Esophagus muscularis mucosa (tissue), 4 donors: ENCODE data around the gene LDHD. TPM values are rescaled to one million over a fixed set of nuclear protein-coding genes. Genes with fewer than 3 reads are reported as not detected.
"Not testable (repeated sequence)": the region's sequence is repeated elsewhere in the genome, so short reads cannot be mapped to it uniquely, and the experiment has no call there.

Experiments used
- DNase-seq: peaks from one replicate; pipeline ENCODE4 v3.0.0-alpha.2; 2017; ENCODE audit errors: extremely low spot score
- H3K27ac ChIP-seq, 4 donors: fragments of 200-600 bp; sonication (generic); replicated peaks in 1 of 4; 1 replicate in 3 of 4; 2 replicates in 1 of 4; pipeline ENCODE4 v1.5.1; 2016 to 2019; ENCODE audit warnings: mild to moderate bottlenecking in 1 of 4
- H3K27me3 ChIP-seq, 4 donors: fragments of 200-600 bp; sonication (generic); one replicate each; pipeline versions ENCODE4 v1.5.1 to v1.6.0; 2016 to 2019
- H3K36me3 ChIP-seq, 4 donors: fragments of 200-600 bp; sonication (generic); one replicate each; pipeline ENCODE4 v1.5.1; 2016 to 2019
- H3K4me1 ChIP-seq, 4 donors: fragments of 200-600 bp; sonication (generic); one replicate each; pipeline ENCODE4 v1.5.1; 2016 to 2019
- H3K4me3 ChIP-seq, 4 donors: fragments of 200-600 bp; sonication (generic); 1 replicate in 2 of 4; 2 replicates in 2 of 4; pipeline ENCODE4 v1.5.1; 2016 to 2019; ENCODE audit warnings: mild to moderate bottlenecking in 4 of 4, moderate library complexity in 1 of 4
- H3K9me3 ChIP-seq, 4 donors: fragments of 200-600 bp; sonication (generic); 1 replicate in 3 of 4; 2 replicates in 1 of 4; pipeline ENCODE4 v1.5.1; 2016 to 2019
- CTCF ChIP-seq, 3 experiments: fragments of 200-600 bp in 2 of 3; fragments of 450-650 bp in 1 of 3; sonication (generic) in 2 of 3; IDR thresholded peaks; one replicate each; pipeline ENCODE4 v1.5.1; 2017 to 2019; ENCODE audit warnings: antibody characterized with exemption in 3 of 3, mild to moderate bottlenecking in 2 of 3, moderate library complexity in 1 of 3
- EP300 ChIP-seq: sonication (generic); formaldehyde crosslinking; IDR thresholded peaks from one replicate; pipeline ENCODE4 v1.6.1; 2017; ENCODE audit warnings: antibody characterized with exemption
- POLR2A ChIP-seq: fragments of 450-650 bp; IDR thresholded peaks from one replicate; pipeline ENCODE4 v1.6.1; 2017; ENCODE audit warnings: antibody characterized with exemption, moderate library complexity, mild to moderate bottlenecking, low read depth
- POLR2AphosphoS5 ChIP-seq, 2 donors: sonication (generic); formaldehyde crosslinking; IDR thresholded peaks; one replicate each; pipeline ENCODE4 v1.6.1; 2017; ENCODE audit warnings: antibody characterized with exemption in 2 of 2
- WGBS: methylation state at CpG from one replicate; pipeline ENCODE4 v1.1.5; 2018; 5-methylcytosine and 5-hydroxymethylcytosine counted together
- intact Hi-C: fragments of 100-400 bp; cut with DNase I; formaldehyde crosslinking; loops from one replicate; pipeline ENCODE4 v1.15.1; 2023
- total RNA-seq, 4 donors: library from RNA; depleted of rRNA; stranded (reverse); fragments of >200 nt; gene quantifications; one replicate each; pipeline versions ENCODE4 v1.1.0 to v1.2.1, GENCODE V29; 2016

The LDHD gene
- total RNA-seq, 4 donors from 2014 or later, result 6.7 to 13.2 (median 8.7) TPM

GRCh38 chr16:75095204-75095621, 21.4 kb downstream of the LDHD start:
- no peak for DNase-seq
- Histone ChIP-seq H3K27ac (no peak overlapping the region), H3K27me3 (no peaks in the 10 kb centered on the region), H3K4me3 (no peak overlapping the region), H3K9me3 (no peaks in the 10 kb centered on the region), H3K36me3 (peaks cover 0 to 24% (median 18%) of the 10 kb centered on the region in 4 donors), H3K4me1 (peaks cover 25 to 64% (median 42%) of the 10 kb centered on the region in 4 donors)
- TF ChIP-seq CTCF (IDR thresholded peaks at IDR 0.05) (no peak), POLR2AphosphoS5 (IDR thresholded peaks at IDR 0.05) (no peak), POLR2A (no peak), EP300 (no peak)
- WGBS, result 85% methylated on average over 11 of the region's 14 CpGs
- intact Hi-C loops, result no loop called here

DNA sequence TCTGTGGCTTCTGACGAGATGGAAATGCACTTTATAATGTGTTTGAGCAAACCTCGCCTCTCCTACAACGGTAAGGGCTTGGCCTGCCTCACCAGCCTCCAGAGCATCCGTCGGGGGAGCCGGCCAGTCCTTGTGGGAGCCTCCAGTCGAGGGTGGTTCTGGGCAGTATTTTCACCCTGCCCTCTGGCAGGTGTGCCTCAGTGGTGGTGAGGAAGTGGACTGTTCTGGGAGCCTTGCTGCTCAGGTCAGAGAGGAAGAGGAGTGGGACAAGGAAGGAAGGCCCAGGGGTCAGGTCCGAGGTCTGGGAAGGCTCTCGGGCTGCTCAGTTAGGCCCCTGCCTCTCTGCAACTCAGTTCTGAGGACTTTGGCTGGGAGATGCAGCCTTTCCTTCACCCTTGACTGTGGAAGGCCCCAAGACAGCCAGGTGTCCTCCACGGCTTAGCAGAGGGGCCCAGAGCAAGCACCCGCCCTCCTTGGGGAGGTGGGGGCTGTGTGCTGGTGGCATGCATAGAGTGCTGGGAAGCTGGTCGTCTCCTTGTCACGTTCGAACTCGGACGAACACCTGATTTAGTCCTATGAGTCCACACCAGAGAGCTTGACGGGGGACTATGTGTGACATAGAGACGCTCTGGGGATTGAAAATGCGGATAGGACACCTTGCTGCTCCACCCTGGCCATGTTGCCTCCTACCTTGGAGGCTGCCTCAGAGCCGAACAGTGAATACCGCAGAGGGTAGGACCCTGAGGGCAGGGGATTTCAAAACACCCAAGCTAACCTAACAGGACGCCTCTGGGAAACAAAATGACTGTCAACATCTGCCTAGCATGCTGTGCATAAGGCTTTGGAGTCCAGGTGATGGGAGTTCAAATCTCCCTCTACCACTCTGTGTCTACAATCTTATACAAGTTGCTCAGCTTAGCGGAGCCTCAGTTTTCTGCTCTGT, 22.7 kb downstream of the LDHD start:
- Histone ChIP-seq H3K27ac (no peak overlapping the region), H3K9me3 (no peaks in the 10 kb centered on the region), H3K4me1 (peaks cover 14 to 59% (median 37%) of the 10 kb centered on the region in 4 donors), H3K4me3 (no peak overlapping the region), H3K27me3 (no peaks in the 10 kb centered on the region), H3K36me3 (peaks cover 0 to 24% (median 18%) of the 10 kb centered on the region in 4 donors)
- TF ChIP-seq CTCF (IDR thresholded peaks at IDR 0.05), result no peak
- TF ChIP-seq POLR2A, result no peak
- TF ChIP-seq EP300, result no peak
- TF ChIP-seq POLR2AphosphoS5 (IDR thresholded peaks at IDR 0.05), result no peak
- 93% methylated on average over 23 of the region's 23 CpGs for WGBS
- intact Hi-C loops, result no loop called here
- no peak for DNase-seq

DNA sequence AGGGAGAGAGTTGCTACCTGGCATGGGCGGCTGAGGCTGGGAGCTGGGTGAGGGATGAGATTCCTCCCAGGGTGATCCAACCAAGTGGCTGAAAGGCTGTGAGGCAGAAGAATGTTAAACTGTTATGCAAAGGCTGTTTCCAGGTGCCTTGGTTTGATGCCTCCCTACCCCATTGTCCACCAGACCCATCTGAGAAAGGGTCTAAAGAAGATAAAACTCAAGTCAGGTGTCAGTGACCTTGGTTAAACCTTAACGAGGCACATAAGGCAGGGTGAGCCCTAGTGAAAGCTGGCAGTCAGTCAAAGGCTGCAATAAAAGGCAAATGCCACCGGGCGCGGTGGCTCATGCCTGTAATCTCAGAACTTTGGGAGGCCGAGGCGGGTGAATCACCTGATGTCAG, 23.8 kb downstream of the LDHD start:
- intact Hi-C loops, result no loop called here
- Histone ChIP-seq H3K4me1 (peaks cover 14 to 59% (median 37%) of the 10 kb centered on the region in 4 donors), H3K27ac (no peak overlapping the region), H3K36me3 (peaks cover 0 to 24% (median 18%) of the 10 kb centered on the region in 4 donors), H3K9me3 (no peaks in the 10 kb centered on the region), H3K27me3 (no peaks in the 10 kb centered on the region), H3K4me3 (no peak overlapping the region)
- no peak for DNase-seq
- TF ChIP-seq EP300, result no peak
- no peak for TF ChIP-seq POLR2A
- no peak for TF ChIP-seq CTCF (IDR thresholded peaks at IDR 0.05)
- TF ChIP-seq POLR2AphosphoS5 (IDR thresholded peaks at IDR 0.05), result no peak
- 78% methylated on average over 7 of the region's 7 CpGs for WGBS

GRCh38 chr16:75091619-75092018, 25.0 kb downstream of the LDHD start:
- H3K4me3 ChIP-seq, DNase-seq, H3K9me3 ChIP-seq, H3K27ac ChIP-seq, intact Hi-C loops, H3K27me3 ChIP-seq: not testable (repeated sequence)
- WGBS, result 72% methylated on average over 3 of the region's 3 CpGs
- Histone ChIP-seq H3K36me3 (peaks cover 0 to 24% (median 18%) of the 10 kb centered on the region in 4 donors), H3K4me1 (peaks cover 25 to 59% (median 37%) of the 10 kb centered on the region in 4 donors)

- H3K4me1 ChIP-seq, result peaks cover 29 to 59% (median 40%) of the 10 kb centered on the region in 4 donors
- H3K27me3 ChIP-seq, intact Hi-C loops, DNase-seq, H3K27ac ChIP-seq, H3K9me3 ChIP-seq, H3K4me3 ChIP-seq: not testable (repeated sequence)
- WGBS, result 82% methylated on average over 6 of the region's 6 CpGs
- peaks cover 0 to 24% (median 17%) of the 10 kb centered on the region in 4 donors for H3K36me3 ChIP-seq
Measured at GRCh38 chr16:75090899-75091298, 25.7 kb downstream of the LDHD start.
